ENCODE measurements around the gene SMAD9. TPM values are rescaled to one million over a fixed set of nuclear protein-coding genes. Genes with fewer than 3 reads are reported as not detected.

The SMAD9 gene
- total and polyA plus RNA-seq, 9 of the 15 experiments (the other 6 are each of a cell fraction or from before 2014, with no cell fraction given) = 0.02 to 0.08 (median 0.03) TPM; not detected in 4

DNA sequence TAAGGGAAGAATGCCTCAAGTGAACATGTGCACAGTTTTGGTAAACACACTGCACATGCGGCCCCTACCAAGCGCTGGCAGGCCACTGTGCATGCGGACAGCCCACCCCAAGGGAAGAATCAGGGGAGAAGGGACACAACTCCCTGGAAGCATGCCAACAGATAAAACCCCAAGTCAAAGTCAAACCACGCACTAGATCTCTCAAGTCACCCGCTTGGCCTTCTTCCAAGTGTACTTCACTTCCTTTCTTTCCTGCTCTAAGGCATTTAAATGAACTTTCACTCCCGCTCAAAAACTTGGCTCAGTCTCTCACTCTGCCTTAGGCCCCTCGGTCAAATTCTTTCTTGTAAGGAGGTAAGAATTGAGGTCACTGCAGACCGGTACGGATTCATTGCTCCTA is 105.6 kb downstream of the SMAD9 start (continued):
- TF ChIP-seq L3MBTL2 (IDR thresholded peaks at IDR 0.05) (peak; percentile 59; the same call in 1 of the 2 replicates), THRAP3 (IDR thresholded peaks at IDR 0.05; ENCODE audit: borderline replicate concordance) (no peak), ZNF24 (IDR thresholded peaks at IDR 0.05) (no peak), JUN (IDR thresholded peaks at IDR 0.05; ENCODE audit: borderline replicate concordance, low read depth, low read length) (no peak), JUN (CRISPR knock-in tag; IDR thresholded peaks at IDR 0.05; ENCODE audit: borderline replicate concordance) (no peak), CBFA2T3 (IDR thresholded peaks at IDR 0.05) (peak; percentile 41), RCOR1 (IDR thresholded peaks at IDR 0.05; ENCODE audit: borderline replicate concordance in 1 of 2, low read depth in 2 of 2, low read length in 2 of 2) (0 out of 4 replicates have a peak, but pooled peaks of 1 of the 2 experiments have one; percentile 25), ZNF280A (IDR thresholded peaks at IDR 0.05; ENCODE audit: low read depth, partially characterized antibody) (no peak), ZBTB17 (CRISPR knock-in tag; IDR thresholded peaks at IDR 0.05) (no peak), ZKSCAN1 (IDR thresholded peaks at IDR 0.05; ENCODE audit: low read depth, low read length) (no peak), TBL1XR1 (IDR thresholded peaks at IDR 0.05; ENCODE audit: low read length in 2 of 2) (no peak), ZFPM2 (CRISPR knock-in tag; IDR thresholded peaks at IDR 0.05) (no peak), ZNF347 (CRISPR knock-in tag; IDR thresholded peaks at IDR 0.05; ENCODE audit: low read depth) (no peak), ETV1 (tag; conservative IDR thresholded peaks at IDR 0.05; ENCODE audit: low read depth) (no peak), ZNF584 (CRISPR knock-in tag; IDR thresholded peaks at IDR 0.05; ENCODE audit: low read depth) (no peak), KDM1A (IDR thresholded peaks at IDR 0.05) (0 out of 4 replicates have a peak, but pooled peaks of 1 of the 2 experiments have one; percentile 26), NCOR1 (IDR thresholded peaks at IDR 0.05) (no peak), NFE2L1 (tag; IDR thresholded peaks at IDR 0.05; ENCODE audit: borderline replicate concordance, low read depth) (no peak), ZNF146 (CRISPR knock-in tag; IDR thresholded peaks at IDR 0.05; ENCODE audit: unreplicated experiment) (no peak), NR2F6 (CRISPR knock-in tag; IDR thresholded peaks at IDR 0.05) (no peak), ETV5 (CRISPR knock-in tag; IDR thresholded peaks at IDR 0.05; ENCODE audit: low read depth) (no peak)
- TF ChIP-seq, protein P1, sequence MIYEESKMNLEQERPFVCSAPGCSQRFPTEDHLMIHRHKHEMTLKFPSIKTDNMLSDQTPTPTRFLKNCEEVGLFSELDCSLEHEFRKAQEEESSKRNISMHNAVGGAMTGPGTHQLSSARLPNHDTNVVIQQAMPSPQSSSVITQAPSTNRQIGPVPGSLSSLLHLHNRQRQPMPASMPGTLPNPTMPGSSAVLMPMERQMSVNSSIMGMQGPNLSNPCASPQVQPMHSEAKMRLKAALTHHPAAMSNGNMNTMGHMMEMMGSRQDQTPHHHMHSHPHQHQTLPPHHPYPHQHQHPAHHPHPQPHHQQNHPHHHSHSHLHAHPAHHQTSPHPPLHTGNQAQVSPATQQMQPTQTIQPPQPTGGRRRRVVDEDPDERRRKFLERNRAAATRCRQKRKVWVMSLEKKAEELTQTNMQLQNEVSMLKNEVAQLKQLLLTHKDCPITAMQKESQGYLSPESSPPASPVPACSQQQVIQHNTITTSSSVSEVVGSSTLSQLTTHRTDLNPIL (CRISPR knock-in tag; IDR thresholded peaks at IDR 0.05) = no peak
- TF ChIP-seq, protein P2, sequence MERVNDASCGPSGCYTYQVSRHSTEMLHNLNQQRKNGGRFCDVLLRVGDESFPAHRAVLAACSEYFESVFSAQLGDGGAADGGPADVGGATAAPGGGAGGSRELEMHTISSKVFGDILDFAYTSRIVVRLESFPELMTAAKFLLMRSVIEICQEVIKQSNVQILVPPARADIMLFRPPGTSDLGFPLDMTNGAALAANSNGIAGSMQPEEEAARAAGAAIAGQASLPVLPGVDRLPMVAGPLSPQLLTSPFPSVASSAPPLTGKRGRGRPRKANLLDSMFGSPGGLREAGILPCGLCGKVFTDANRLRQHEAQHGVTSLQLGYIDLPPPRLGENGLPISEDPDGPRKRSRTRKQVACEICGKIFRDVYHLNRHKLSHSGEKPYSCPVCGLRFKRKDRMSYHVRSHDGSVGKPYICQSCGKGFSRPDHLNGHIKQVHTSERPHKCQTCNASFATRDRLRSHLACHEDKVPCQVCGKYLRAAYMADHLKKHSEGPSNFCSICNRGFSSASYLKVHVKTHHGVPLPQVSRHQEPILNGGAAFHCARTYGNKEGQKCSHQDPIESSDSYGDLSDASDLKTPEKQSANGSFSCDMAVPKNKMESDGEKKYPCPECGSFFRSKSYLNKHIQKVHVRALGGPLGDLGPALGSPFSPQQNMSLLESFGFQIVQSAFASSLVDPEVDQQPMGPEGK (CRISPR knock-in tag; IDR thresholded peaks at IDR 0.05; ENCODE audit: borderline replicate concordance) = no peak
- TF ChIP-seq, protein P3, sequence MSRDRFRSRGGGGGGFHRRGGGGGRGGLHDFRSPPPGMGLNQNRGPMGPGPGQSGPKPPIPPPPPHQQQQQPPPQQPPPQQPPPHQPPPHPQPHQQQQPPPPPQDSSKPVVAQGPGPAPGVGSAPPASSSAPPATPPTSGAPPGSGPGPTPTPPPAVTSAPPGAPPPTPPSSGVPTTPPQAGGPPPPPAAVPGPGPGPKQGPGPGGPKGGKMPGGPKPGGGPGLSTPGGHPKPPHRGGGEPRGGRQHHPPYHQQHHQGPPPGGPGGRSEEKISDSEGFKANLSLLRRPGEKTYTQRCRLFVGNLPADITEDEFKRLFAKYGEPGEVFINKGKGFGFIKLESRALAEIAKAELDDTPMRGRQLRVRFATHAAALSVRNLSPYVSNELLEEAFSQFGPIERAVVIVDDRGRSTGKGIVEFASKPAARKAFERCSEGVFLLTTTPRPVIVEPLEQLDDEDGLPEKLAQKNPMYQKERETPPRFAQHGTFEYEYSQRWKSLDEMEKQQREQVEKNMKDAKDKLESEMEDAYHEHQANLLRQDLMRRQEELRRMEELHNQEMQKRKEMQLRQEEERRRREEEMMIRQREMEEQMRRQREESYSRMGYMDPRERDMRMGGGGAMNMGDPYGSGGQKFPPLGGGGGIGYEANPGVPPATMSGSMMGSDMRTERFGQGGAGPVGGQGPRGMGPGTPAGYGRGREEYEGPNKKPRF (IDR thresholded peaks at IDR 0.05; ENCODE audit: low read depth, low read length) = no peak

Measured in K562 (cell line).